Body of pancreas (tissue), 4 donors: Measurements from ENCODE around the gene CYP1B1.

Experiments used
- POLR2A ChIP-seq, 3 donors: fragments of 450-650 bp; IDR thresholded peaks; one replicate each; pipeline ENCODE4 v1.6.1; 2016; ENCODE audit warnings: antibody characterized with exemption in 3 of 3, mild to moderate bottlenecking in 2 of 3
- TF ChIP-seq, protein P1 (sequence below), 7 experiments: fragments of 450-650 bp in 4 of 7; fragments of 200-600 bp in 3 of 7; sonication (generic) in 3 of 7; IDR thresholded peaks; one replicate each; pipeline ENCODE4 v1.5.1; 2016 to 2019; ENCODE audit warnings: antibody characterized with exemption in 7 of 7

DNA sequence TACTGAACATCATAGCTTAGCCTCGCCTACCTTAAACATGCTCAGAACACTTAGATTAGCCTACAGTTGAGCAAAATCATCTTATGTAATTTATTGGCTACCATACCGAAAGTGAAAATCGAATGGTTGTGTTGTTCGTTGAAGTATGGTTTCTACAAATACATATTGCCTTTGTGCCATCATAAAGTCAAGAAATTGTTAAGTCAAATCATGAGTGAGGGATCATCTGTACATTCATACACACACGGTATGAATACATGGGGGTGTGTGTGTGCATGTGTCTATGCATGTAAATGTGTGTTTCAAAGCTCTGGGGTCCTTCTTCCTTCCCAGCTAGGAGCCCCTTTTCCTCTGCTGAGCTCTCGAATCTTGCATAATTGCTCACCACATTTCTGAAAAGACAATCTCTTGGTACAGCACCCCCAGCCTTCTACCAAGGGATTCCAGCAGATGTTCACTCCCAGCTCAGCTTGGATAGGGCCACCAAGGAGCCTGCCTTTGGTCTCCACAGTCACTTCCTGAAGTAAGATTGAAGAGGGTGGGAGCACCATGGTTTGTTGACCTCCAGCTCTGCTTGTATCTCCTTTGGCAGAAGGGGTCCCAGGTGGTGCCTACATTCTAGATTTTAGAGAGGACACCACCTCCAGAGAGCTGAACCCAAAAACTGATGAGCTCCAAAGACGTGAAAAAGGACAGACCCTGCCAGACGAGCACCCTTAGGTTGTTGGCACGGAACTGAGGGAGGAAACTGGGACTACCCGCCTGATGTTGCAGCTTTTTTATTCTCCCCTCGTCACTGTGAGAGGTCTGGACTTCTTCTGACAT, 33.2 kb upstream of the CYP1B1 start:
- TF ChIP-seq, protein P1, sequence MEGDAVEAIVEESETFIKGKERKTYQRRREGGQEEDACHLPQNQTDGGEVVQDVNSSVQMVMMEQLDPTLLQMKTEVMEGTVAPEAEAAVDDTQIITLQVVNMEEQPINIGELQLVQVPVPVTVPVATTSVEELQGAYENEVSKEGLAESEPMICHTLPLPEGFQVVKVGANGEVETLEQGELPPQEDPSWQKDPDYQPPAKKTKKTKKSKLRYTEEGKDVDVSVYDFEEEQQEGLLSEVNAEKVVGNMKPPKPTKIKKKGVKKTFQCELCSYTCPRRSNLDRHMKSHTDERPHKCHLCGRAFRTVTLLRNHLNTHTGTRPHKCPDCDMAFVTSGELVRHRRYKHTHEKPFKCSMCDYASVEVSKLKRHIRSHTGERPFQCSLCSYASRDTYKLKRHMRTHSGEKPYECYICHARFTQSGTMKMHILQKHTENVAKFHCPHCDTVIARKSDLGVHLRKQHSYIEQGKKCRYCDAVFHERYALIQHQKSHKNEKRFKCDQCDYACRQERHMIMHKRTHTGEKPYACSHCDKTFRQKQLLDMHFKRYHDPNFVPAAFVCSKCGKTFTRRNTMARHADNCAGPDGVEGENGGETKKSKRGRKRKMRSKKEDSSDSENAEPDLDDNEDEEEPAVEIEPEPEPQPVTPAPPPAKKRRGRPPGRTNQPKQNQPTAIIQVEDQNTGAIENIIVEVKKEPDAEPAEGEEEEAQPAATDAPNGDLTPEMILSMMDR (IDR thresholded peaks at IDR 0.05): no peak
- no peak for TF ChIP-seq POLR2A (IDR thresholded peaks at IDR 0.05)
